Hindlimb muscle (tissue), 1 donor: ENCODE data around the gene KCNE5. TPM values are rescaled to one million over a fixed set of nuclear protein-coding genes. Genes with fewer than 3 reads are reported as not detected.
"Not testable (repeated sequence)": the region's sequence is repeated elsewhere in the genome, so short reads cannot be mapped to it uniquely, and the experiment has no call there.

Source experiments
- DNase-seq: peaks from one replicate; pipeline ENCODE4 v3.0.0-alpha.2; 2013
- polyA plus RNA-seq: library from polyadenylated mRNA; unstranded; fragments of 120-200 nt; gene quantifications from one replicate; pipeline ENCODE4 v1.2.1, GENCODE V29; 2013; ENCODE audit not compliant: insufficient read length

KCNE5 gene
- polyA plus RNA-seq, 1 donor, result 82.6 TPM

- no peak for DNase-seq
Measured at GRCh38 chrX:109601486-109601885, 23.5 kb downstream of the KCNE5 start.

DNA sequence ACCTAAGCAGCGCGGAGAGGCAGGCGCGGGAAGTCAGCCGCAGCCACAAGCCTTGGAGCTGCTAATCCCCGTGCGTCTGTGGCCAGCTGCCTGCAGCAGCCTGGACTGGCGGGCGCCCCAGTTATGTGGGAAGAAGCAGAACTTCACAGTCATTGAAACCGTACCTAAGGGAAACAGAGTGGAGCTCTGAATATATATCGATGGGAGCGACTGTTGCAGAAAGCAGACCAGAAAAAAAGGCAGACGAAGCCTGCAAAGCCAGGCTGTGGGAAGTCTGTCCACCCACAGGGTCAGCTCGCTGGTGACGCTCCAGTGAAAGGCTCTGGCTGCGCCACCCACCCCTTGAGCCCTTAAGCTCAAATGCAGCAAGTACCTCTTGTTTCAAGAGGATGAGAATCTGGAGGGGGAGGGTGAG, 24.7 kb downstream of the KCNE5 start:
- DNase-seq, result peak; percentile 34

DNA sequence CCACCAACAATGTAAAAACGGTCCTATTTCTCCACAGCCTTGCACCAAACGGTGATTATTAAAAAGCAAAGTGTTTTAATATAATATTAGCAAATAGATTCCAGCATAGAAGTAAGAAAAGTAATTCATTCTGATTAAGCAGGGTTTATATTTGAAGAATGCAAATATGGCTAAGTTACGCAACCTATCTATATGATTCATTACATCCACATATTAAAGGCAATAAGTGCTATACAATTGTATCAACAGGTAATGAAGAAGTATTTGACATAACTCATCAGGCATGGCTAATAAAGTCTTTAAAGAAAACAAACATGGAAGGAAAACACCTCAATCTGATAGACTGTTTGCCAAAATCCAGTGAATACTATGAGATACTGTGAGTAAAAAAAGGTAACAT, 29.0 kb downstream of the KCNE5 start:
- no peak for DNase-seq

GRCh38 chrX:109590176-109590575, 34.8 kb downstream of the KCNE5 start:
- no peak for DNase-seq

DNA sequence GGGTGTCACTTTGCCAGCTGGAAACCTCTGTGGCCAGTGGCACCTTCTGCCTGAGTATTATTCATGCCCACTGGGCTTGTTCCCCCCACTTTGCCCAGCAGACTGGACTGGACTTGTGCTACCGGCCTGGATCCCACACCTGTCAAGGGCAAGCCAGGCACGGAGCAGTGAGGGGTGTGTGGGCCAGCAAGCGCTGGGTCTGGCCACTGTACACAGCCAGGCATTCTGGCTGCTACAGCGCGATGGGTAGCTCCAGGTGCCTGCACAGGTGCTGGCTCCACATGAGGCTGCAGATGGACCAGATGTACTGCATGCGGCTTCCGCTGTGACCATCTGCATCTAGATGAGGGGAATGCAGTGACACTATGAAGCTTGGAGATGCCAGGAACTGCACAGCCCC, 39.5 kb downstream of the KCNE5 start:
- no peak for DNase-seq

DNA sequence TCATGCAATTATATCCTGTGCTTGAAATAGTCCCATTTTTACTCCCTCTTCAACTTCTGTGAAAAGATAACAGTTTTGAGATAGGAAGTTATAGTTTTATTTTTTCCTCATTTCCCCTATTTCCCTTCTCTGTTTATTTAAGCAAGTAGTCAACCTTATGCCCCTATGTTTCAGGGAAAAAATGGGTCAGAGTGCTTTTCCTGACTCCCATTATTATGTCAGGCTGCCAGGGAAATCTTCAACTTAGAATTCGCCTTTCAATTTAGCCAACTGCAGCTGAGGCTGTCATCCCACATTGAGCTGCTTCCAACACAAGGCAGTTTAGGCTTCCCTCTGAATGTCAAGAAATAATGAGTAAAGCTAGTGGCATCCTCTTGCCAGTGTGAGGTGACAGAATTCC, 46.1 kb downstream of the KCNE5 start:
- DNase-seq, result no peak

- no peak for DNase-seq
Measured at GRCh38 chrX:109577055-109577454, 47.9 kb downstream of the KCNE5 start.

DNA sequence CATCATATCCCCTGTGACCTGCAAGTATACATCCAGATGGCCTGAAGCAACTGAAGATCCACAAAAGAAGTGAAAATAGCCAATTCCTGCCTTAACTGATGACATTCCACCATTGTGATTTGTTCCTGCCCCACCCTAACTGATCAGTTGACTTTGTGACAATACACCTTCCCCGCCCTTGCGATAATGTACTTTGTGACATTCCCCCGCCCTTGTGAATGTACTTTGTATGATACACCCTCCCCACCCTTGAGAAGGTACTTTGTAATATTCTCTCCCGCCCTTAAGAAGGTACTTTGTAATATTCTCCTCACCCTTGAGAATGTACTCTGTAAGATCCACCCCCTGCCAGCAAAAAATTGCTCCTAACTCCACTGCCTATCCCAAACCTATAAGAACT, 48.9 kb downstream of the KCNE5 start:
- not testable (repeated sequence) for DNase-seq

Other genes with a start within 250 kb of the KCNE5 start
- not detected for gene GUCY2F, start 143.1 kb downstream of the KCNE5 start, polyA plus RNA-seq
- gene NXT2, start 88.3 kb downstream of the KCNE5 start, polyA plus RNA-seq, result 6.7 TPM
- gene ACSL4, start 108.1 kb upstream of the KCNE5 start, polyA plus RNA-seq, result 22.1 TPM